ENCODE data around the gene CENPE.

Gene CENPE

DNA sequence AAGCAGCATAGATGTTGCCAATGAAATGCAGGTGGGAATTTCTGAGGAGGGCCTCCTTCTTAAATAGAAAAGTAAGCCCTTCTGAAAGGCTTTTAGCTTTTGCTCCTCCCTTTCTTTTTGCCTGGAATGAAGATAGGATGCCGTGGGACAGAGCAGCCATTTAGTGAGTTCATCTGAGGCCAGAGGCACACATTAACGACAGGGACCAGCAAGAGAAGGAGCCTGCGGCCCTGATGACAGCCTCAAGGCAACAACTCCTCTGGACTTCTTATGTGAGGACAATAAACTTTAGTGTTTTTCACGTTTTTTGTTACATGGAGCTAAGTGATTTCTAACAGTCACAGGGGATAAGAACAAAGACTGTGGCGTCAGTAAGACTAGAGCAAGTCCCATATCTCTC lies 97.5 kb downstream of the CENPE start:
- Histone ChIP-seq H3K4me2 (no peak overlapping the region), H3K79me2 (ENCODE audit: insufficient read depth, low read depth) (no peaks in the 10 kb centered on the region), H4K20me1 (ENCODE audit: insufficient read depth) (no peaks in the 10 kb centered on the region), H3K27ac (no peak overlapping the region), H3K4me3 (IDR thresholded peaks at IDR 0.05; ENCODE audit: insufficient read depth, low read depth, low read length) (no peak overlapping the region), H2AFZ (ENCODE audit: low read depth) (no peak overlapping the region), H3K9ac (no peak overlapping the region), H3K4me1 (ENCODE audit: low read depth, poor library complexity, severe bottlenecking) (peaks cover 11% of the 10 kb centered on the region), H3K27me3 (ENCODE audit: insufficient read depth, low read depth) (no peaks in the 10 kb centered on the region), H3K36me3 (ENCODE audit: insufficient read depth) (no peaks in the 10 kb centered on the region)
- TF ChIP-seq, protein P1, sequence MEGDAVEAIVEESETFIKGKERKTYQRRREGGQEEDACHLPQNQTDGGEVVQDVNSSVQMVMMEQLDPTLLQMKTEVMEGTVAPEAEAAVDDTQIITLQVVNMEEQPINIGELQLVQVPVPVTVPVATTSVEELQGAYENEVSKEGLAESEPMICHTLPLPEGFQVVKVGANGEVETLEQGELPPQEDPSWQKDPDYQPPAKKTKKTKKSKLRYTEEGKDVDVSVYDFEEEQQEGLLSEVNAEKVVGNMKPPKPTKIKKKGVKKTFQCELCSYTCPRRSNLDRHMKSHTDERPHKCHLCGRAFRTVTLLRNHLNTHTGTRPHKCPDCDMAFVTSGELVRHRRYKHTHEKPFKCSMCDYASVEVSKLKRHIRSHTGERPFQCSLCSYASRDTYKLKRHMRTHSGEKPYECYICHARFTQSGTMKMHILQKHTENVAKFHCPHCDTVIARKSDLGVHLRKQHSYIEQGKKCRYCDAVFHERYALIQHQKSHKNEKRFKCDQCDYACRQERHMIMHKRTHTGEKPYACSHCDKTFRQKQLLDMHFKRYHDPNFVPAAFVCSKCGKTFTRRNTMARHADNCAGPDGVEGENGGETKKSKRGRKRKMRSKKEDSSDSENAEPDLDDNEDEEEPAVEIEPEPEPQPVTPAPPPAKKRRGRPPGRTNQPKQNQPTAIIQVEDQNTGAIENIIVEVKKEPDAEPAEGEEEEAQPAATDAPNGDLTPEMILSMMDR (conservative IDR thresholded peaks at IDR 0.05; ENCODE audit: low read depth, low read length): no peak

DNA sequence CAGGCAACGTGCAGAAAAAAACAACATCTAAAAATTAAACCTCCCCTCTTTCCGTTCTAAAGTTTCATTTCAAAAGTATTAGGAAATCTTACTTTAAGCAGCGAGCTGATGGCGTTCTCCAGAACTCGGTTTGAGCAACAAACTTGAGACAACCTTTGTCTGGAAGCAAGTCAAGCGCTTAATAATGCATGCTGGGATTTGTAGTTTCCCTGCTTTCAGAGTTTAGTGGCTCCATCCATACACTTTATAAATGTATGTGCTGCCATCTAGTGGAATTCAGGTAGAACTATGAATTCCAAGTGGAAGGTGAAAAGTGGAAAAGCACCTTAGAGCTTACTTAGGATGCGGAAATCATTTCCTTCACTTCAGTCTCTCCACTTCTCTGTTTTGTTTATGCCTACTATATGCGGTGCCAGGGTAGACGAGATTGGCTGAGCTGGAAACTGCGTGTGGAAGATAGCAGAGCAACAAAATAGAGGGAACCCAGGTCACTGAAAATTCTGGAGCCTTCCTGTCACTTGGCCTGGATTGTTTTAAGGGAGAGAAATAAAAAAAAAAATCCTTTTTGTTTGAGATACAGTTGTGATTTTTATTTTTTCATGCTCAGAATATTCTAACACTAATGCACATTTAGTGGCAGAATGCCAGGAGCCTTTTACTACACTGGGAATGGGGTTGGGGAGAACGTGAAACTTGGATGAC lies 98.3 kb downstream of the CENPE start, which contains the start of gene BDH2:
TSS of gene BDH2 (minus strand) at position 144 of the 702 bp plus-strand sequence. CDS start 3,580 bp downstream, outside the sequence.
- Histone ChIP-seq H3K4me2 (peak within 1 kb of the TSS; percentile 36), H3K9ac (peak within 1 kb of the TSS; percentile 11; the same call in 1 of the 2 replicates), H3K4me3 (IDR thresholded peaks at IDR 0.05; ENCODE audit: insufficient read depth, low read depth, low read length) (no peak within 1 kb of the TSS), H3K36me3 (ENCODE audit: insufficient read depth) (no peaks in the 10 kb centered on the region), H3K4me1 (ENCODE audit: low read depth, poor library complexity, severe bottlenecking) (peaks cover 11% of the 10 kb centered on the region), H3K79me2 (ENCODE audit: insufficient read depth, low read depth) (no peaks in the 10 kb centered on the region), H4K20me1 (ENCODE audit: insufficient read depth) (no peaks in the 10 kb centered on the region), H2AFZ (ENCODE audit: low read depth) (peak within 1 kb of the TSS; percentile 56), H3K27ac (no peak within 1 kb of the TSS), H3K27me3 (ENCODE audit: insufficient read depth, low read depth) (no peaks in the 10 kb centered on the region)
- TF ChIP-seq, protein P1 (conservative IDR thresholded peaks at IDR 0.05; ENCODE audit: low read depth, low read length): peak; percentile 94

DNA sequence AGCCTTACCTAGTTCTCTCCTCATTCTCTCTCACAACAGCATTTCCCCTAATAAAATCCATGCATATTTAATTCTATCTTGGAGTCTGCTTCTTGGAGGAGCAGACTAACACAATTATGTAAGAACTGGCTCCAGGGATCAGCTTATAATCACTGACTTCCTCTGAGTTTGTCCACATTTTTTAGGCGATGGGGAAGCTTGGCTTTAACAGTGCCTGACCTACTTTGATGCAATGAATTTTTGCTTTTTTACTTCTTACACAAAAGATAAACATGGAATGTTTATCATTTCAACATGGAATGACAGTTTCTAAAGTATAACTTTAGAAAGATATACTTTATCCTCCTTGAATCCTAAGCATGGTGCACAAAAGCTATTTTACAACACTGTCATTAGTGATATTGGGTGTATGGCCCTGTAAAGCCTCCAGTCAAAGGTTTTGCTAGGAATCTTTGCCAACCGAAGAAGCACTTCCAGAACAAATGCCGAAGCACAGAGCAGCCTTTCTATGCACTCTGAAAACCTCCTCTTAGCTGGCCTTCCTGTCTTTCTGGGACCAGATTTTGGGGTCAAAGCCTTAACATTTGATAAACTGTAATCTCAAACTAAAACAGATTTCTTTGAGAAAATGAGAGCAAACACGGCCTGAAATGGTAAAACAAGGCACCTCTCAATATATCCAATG lies 99.2 kb downstream of the CENPE start:
- peak overlapping the region; percentile 11; the same call in 1 of the 2 replicates for H3K9ac ChIP-seq
- peak overlapping the region; percentile 36 for H3K4me2 ChIP-seq
- peak overlapping the region; percentile 56 for H2AFZ ChIP-seq (ENCODE audit: low read depth)
- H3K4me1 ChIP-seq (ENCODE audit: low read depth, poor library complexity, severe bottlenecking): peaks cover 11% of the 10 kb centered on the region
- TF ChIP-seq, protein P1 (conservative IDR thresholded peaks at IDR 0.05; ENCODE audit: low read depth, low read length): no peak
- no peak overlapping the region for H3K4me3 ChIP-seq (IDR thresholded peaks at IDR 0.05; ENCODE audit: insufficient read depth, low read depth, low read length)
- H4K20me1 ChIP-seq (ENCODE audit: insufficient read depth): no peaks in the 10 kb centered on the region
- no peak overlapping the region for H3K27ac ChIP-seq
- H3K36me3 ChIP-seq (ENCODE audit: insufficient read depth): no peaks in the 10 kb centered on the region
- H3K27me3 ChIP-seq (ENCODE audit: insufficient read depth, low read depth): no peaks in the 10 kb centered on the region
- no peaks in the 10 kb centered on the region for H3K79me2 ChIP-seq (ENCODE audit: insufficient read depth, low read depth)

DNA sequence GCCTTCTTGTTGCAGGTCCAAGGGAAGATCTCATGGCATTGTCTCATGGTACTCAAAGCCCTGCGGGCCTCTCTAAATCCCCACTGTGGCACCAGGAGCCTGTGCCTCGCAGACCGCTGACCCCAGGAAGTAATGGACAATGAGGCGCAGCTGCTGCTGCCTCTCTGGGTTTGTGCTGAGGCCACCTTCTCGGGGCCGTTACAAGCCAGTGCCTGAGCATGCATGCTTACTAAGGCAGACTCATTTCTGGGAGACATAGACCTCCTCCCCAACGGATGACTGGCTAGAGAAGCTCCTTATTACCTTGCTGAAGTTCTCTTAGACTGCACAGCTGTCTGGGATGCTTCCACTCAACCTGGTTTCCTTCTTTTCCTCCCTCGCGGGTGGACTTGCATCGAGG lies 99.8 kb downstream of the CENPE start:
- Histone ChIP-seq H3K4me3 (IDR thresholded peaks at IDR 0.05; ENCODE audit: insufficient read depth, low read depth, low read length) (no peak overlapping the region), H4K20me1 (ENCODE audit: insufficient read depth) (no peaks in the 10 kb centered on the region), H3K27me3 (ENCODE audit: insufficient read depth, low read depth) (no peaks in the 10 kb centered on the region), H3K9ac (no peak overlapping the region), H2AFZ (ENCODE audit: low read depth) (no peak overlapping the region), H3K36me3 (ENCODE audit: insufficient read depth) (no peaks in the 10 kb centered on the region), H3K27ac (no peak overlapping the region), H3K79me2 (ENCODE audit: insufficient read depth, low read depth) (no peaks in the 10 kb centered on the region), H3K4me1 (ENCODE audit: low read depth, poor library complexity, severe bottlenecking) (peaks cover 11% of the 10 kb centered on the region), H3K4me2 (no peak overlapping the region)
- TF ChIP-seq, protein P1 (conservative IDR thresholded peaks at IDR 0.05; ENCODE audit: low read depth, low read length): no peak

Measured in KMS-11 (cell line).